Adrenal gland (tissue), 12 donors: ENCODE results near the gene PPP1R12A. TPM values are rescaled to one million over a fixed set of nuclear protein-coding genes. Genes with fewer than 3 reads are reported as not detected.

Experiments used
- DNase-seq, 7 donors: peaks; one replicate each; pipeline ENCODE4 v3.0.0-alpha.2; 2019 to 2020
- H3K27ac ChIP-seq, 5 donors: fragments of 200-600 bp; sonication (generic) in 4 of 5; 1 replicate in 3 of 5; 2 replicates in 2 of 5; pipeline versions ENCODE4 v1.5.1 to v1.8.0; 2016 to 2020; ENCODE audit warnings: mild to moderate bottlenecking in 1 of 5
- H3K27me3 ChIP-seq: fragments of 200-600 bp; 2 replicates; pipeline ENCODE4 v1.8.0; 2021
- H3K36me3 ChIP-seq, 2 donors: fragments of 200-600 bp; replicated peaks in 1 of 2; 1 replicate in 1 of 2; 2 replicates in 1 of 2; pipeline versions ENCODE4 v1.5.1 to v1.8.0; 2018 to 2022
- H3K4me1 ChIP-seq, 2 donors: fragments of 200-600 bp; replicated peaks in 1 of 2; 1 replicate in 1 of 2; 2 replicates in 1 of 2; pipeline versions ENCODE4 v1.5.1 to v1.8.0; 2018 to 2021
- H3K4me3 ChIP-seq, 4 donors: fragments of 200-600 bp; sonication (generic) in 3 of 4; one replicate each; pipeline ENCODE4 v1.5.1; 2016 to 2018
- H3K9me3 ChIP-seq, 3 donors: fragments of 200-600 bp; sonication (generic) in 1 of 3; replicated peaks in 1 of 3; 1 replicate in 2 of 3; 2 replicates in 1 of 3; pipeline versions ENCODE4 v1.5.1 to v1.8.0; 2016 to 2021
- CTCF ChIP-seq, 6 experiments: fragments of 450-650 bp in 4 of 6; fragments of 200-600 bp in 2 of 6; sonication (generic) in 1 of 6; IDR thresholded peaks; 1 replicate in 5 of 6; 2 replicates in 1 of 6; pipeline versions ENCODE4 v1.5.1 to v1.8.0; 2016 to 2021; ENCODE audit warnings: antibody characterized with exemption in 6 of 6, mild to moderate bottlenecking in 2 of 6, moderate library complexity in 1 of 6
- POLR2A ChIP-seq, 2 donors: fragments of 450-650 bp; IDR thresholded peaks; one replicate each; pipeline ENCODE4 v1.6.1; 2017; ENCODE audit warnings: antibody characterized with exemption in 2 of 2, mild to moderate bottlenecking in 2 of 2, moderate library complexity in 1 of 2
- WGBS, 4 donors: extraction: QIAGEN DNeasy Blood & Tissue Kit in 2 of 4; methylation state at CpG; one replicate each; pipeline versions ENCODE4 v1.1.5 to v1.1.7; 2013 to 2017; 5-methylcytosine and 5-hydroxymethylcytosine counted together
- intact Hi-C, 2 donors: fragments of 100-400 bp; cut with DNase I; formaldehyde crosslinking; loops; one replicate each; pipeline versions ENCODE4 v1.14.1 to v1.15.0; 2022 to 2023
- polyA plus RNA-seq, 3 donors: library from polyadenylated mRNA; stranded (reverse); fragments of 200-250 nt in 2 of 3; fragments of 350-450 nt in 1 of 3; fragmentation: Illumina TruSeq in 1 of 3; extraction: RNeasy Lipid Tissue Mini Kit (QIAGEN cat#74804) in 1 of 3; gene quantifications; one replicate each; pipeline ENCODE4 v1.2.3, GENCODE V29; 2013 to 2014
- total RNA-seq, 9 donors: library from RNA; depleted of rRNA in 4 of 9; stranded (reverse); fragments of >200 nt in 4 of 9; fragments of 120-200 nt in 1 of 9; fragmentation: NEBNext Ultra II Directional in 1 of 9; extraction: Animal tissue kit (Norgen Biotek cat#: 25700) in 1 of 9; gene quantifications; one replicate each; pipeline versions ENCODE4 v1.1.0 to v1.2.4, GENCODE V29; 2013 to 2023
- donor health status: healthy with polysubstance abuse.
- donor health status: Bipolar disorder and iron deficiency.
- donor health status: DM: yes; HTN: yes; CAD: no.
- donor health status: DM: no; HTN: no; CAD: no.
- donor health status: DM: no; HTN: no; CAD: no.
- donor health status: DM: yes; HTN: yes; CAD: no.

PPP1R12A gene
- total and polyA plus RNA-seq, 12 donors, result 17.0 to 93.4 (median 50.0) TPM

GRCh38 chr12:79927772-79928474 is 7.0 kb downstream of the PPP1R12A start:
- intact Hi-C loops, result no loop called here
- Histone ChIP-seq H3K27me3 (no peaks in the 10 kb centered on the region), H3K4me1 (peaks cover 9 to 32% of the 10 kb centered on the region in 2 donors)

DNA sequence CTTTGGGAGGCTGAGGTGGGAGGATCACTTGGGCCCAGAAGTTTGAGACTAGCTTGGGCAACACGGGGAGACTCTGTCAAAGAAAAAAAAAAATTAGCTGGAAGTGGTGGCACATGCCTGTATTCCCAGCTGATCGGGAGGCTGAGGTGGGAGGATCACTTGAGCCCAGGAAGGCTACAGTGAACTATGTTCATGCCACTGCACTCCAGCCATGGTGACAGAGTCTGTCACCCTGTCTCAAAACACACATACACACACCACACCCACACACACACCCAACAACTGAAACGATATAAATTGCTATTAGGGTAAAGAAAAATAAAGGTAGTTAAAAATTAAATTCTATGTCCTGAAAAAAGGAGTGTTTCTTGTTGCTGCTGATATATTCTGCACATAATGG is 7.9 kb downstream of the PPP1R12A start:
- intact Hi-C loops, result no loop called here
- H3K36me3 ChIP-seq, result no peaks in the 10 kb centered on the region
- H3K27ac ChIP-seq, result no peak overlapping the region
- peaks cover 7 to 24% of the 10 kb centered on the region in 2 donors for H3K4me1 ChIP-seq
- H3K9me3 ChIP-seq, result no peaks in the 10 kb centered on the region
- no peak for TF ChIP-seq POLR2A (IDR thresholded peaks at IDR 0.05)
- no peak for TF ChIP-seq CTCF (IDR thresholded peaks at IDR 0.05)
- no peak for DNase-seq
- 54 to 62% (median 59%) methylated on average over 3 of the region's 3 CpGs for WGBS, 4 donors
- H3K4me3 ChIP-seq, result no peak overlapping the region
- no peaks in the 10 kb centered on the region for H3K27me3 ChIP-seq

More at GRCh38 chr12:79927772-79928474, 7.0 kb downstream of the PPP1R12A start:
- no peak overlapping the region for H3K27ac ChIP-seq
- no peak for DNase-seq
- no peaks in the 10 kb centered on the region for H3K9me3 ChIP-seq
- H3K36me3 ChIP-seq, result no peaks in the 10 kb centered on the region
- TF ChIP-seq CTCF (IDR thresholded peaks at IDR 0.05) (no peak), POLR2A (IDR thresholded peaks at IDR 0.05) (no peak)
- no peak overlapping the region for H3K4me3 ChIP-seq
- WGBS, 4 donors, result 35 to 50% (median 47%) methylated on average over 1 of the region's 1 CpG

- no peak overlapping the region for H3K27ac ChIP-seq
Measured at GRCh38 chr12:79925492-79925891, 9.4 kb downstream of the PPP1R12A start.

GRCh38 chr12:79921786-79922185 is 13.1 kb downstream of the PPP1R12A start:
- no peak overlapping the region for H3K27ac ChIP-seq
- TF ChIP-seq CTCF (IDR thresholded peaks at IDR 0.05) (no peak), POLR2A (IDR thresholded peaks at IDR 0.05) (no peak)
- 77 to 100% (median 83%) methylated on average over 1 of the region's 1 CpG for WGBS, 4 donors
- H3K36me3 ChIP-seq, result no peaks in the 10 kb centered on the region
- intact Hi-C loops, result no loop called here
- H3K4me3 ChIP-seq, result no peak overlapping the region
- no peaks in the 10 kb centered on the region for H3K27me3 ChIP-seq
- H3K4me1 ChIP-seq, result peaks cover 0 to 24% of the 10 kb centered on the region in 2 donors
- no peak for DNase-seq
- no peaks in the 10 kb centered on the region for H3K9me3 ChIP-seq

More at GRCh38 chr12:79925492-79925891, 9.4 kb downstream of the PPP1R12A start:
- no peak for TF ChIP-seq POLR2A (IDR thresholded peaks at IDR 0.05)
- TF ChIP-seq CTCF (IDR thresholded peaks at IDR 0.05), result no peak
- Histone ChIP-seq H3K36me3 (no peaks in the 10 kb centered on the region), H3K27me3 (no peaks in the 10 kb centered on the region), H3K4me3 (no peak overlapping the region), H3K4me1 (peaks cover 0 to 27% of the 10 kb centered on the region in 2 donors), H3K9me3 (no peaks in the 10 kb centered on the region)
- WGBS, 4 donors, result 69 to 78% (median 76%) methylated on average over 1 of the region's 1 CpG
- intact Hi-C loops, result no loop called here
- no peak for DNase-seq
